ENCODE measurements around the gene LRP6.

DNA sequence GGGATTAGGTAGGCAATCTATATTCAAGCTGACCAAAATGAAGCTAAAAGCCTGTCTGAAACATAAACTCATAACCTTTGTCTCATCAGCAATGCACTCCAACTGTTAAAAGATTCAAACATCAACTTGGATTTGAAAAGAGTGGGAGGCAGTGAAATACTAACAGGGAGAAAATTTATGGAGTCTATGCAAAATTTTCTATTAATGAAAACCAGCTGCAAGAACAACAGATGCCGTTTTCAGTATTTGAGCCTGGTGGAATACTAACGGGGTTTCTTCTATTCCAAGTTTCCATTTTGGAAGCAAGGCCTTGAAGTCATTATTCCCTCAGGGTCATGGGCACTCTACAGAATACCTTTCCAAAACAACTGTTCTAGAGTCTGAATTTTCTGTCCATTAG is 88.3 kb downstream of the LRP6 start:
- TF ChIP-seq, protein P1, sequence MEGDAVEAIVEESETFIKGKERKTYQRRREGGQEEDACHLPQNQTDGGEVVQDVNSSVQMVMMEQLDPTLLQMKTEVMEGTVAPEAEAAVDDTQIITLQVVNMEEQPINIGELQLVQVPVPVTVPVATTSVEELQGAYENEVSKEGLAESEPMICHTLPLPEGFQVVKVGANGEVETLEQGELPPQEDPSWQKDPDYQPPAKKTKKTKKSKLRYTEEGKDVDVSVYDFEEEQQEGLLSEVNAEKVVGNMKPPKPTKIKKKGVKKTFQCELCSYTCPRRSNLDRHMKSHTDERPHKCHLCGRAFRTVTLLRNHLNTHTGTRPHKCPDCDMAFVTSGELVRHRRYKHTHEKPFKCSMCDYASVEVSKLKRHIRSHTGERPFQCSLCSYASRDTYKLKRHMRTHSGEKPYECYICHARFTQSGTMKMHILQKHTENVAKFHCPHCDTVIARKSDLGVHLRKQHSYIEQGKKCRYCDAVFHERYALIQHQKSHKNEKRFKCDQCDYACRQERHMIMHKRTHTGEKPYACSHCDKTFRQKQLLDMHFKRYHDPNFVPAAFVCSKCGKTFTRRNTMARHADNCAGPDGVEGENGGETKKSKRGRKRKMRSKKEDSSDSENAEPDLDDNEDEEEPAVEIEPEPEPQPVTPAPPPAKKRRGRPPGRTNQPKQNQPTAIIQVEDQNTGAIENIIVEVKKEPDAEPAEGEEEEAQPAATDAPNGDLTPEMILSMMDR (conservative IDR thresholded peaks at IDR 0.05; ENCODE audit: low read length), result no peak
- TF ChIP-seq EZH2phosphoT487 (IDR thresholded peaks at IDR 0.05; ENCODE audit: borderline replicate concordance), result no peak

Data from Loucy (cell line).